B cell (primary cell): Measurements from ENCODE around the gene GFI1. TPM values are rescaled to one million over a fixed set of nuclear protein-coding genes. Genes with fewer than 3 reads are reported as not detected.

Source experiments
- ATAC-seq: fragments of 200-7000 bp; cut with Tn5 transposase; one replicate; pipeline ENCODE4 v1.10.0; 2021; ENCODE audit warnings: low read depth, mild to moderate bottlenecking, moderate number of reproducible peaks, moderate library complexity
- CTCF ChIA-PET: fragments of 350-600 bp; sonication (Branson Sonifier 250); formaldehyde crosslinking; loops from one replicate; lab custom pipeline; 2021; ENCODE audit warnings: antibody characterized with exemption, inconsistent platforms; lab: Charles Lee
- POLR2A ChIA-PET: fragments of 350-600 bp; sonication (Branson Sonifier 250); formaldehyde crosslinking; loops from one replicate; lab custom pipeline; 2021; ENCODE audit warnings: antibody characterized with exemption; lab: Charles Lee
- DNase-seq: peaks from one replicate; pipeline ENCODE4 v3.0.0; 2013
- H2AFZ ChIP-seq: 2 replicates; pipeline ENCODE4 v1.6.1; 2012; ENCODE audit warnings: mild to moderate bottlenecking, low read depth, low read length; ENCODE audit not compliant: insufficient read depth, poor library complexity, severe bottlenecking
- H3K27ac ChIP-seq, 2 donors: 1 replicate in 1 of 2; 2 replicates in 1 of 2; pipeline ENCODE4 v1.5.1; 2012 to 2013; ENCODE audit warnings: low read length in 2 of 2, mild to moderate bottlenecking in 2 of 2, moderate library complexity in 1 of 2
- H3K27me3 ChIP-seq, 4 experiments: fragments of 200-600 bp in 1 of 4; sonication (generic) in 1 of 4; replicated peaks in 1 of 4; 1 replicate in 2 of 4; 2 replicates in 2 of 4; pipeline versions ENCODE4 v1.6.1 to v1.7.0; 2013 to 2016; ENCODE audit warnings: low read length in 3 of 4, mild to moderate bottlenecking in 2 of 4, mixed read lengths in 1 of 4, moderate library complexity in 1 of 4; ENCODE audit not compliant: insufficient read depth in 4 of 4, control insufficient read depth in 3 of 4; ENCODE audit errors: control extremely low read depth in 1 of 4
- H3K36me3 ChIP-seq, 2 experiments: replicated peaks in 1 of 2; 1 replicate in 1 of 2; 2 replicates in 1 of 2; pipeline versions ENCODE4 v1.6.1 to v1.7.1; 2013; ENCODE audit warnings: low read length in 1 of 2; ENCODE audit not compliant: insufficient read depth in 2 of 2, control insufficient read depth in 1 of 2; ENCODE audit errors: control extremely low read depth in 1 of 2, extremely low read depth in 1 of 2
- H3K4me1 ChIP-seq, 2 donors: fragments of 200-600 bp in 1 of 2; sonication (generic) in 1 of 2; 1 replicate in 1 of 2; 2 replicates in 1 of 2; pipeline versions ENCODE4 v1.5.1 to v1.6.1; 2013 to 2017; ENCODE audit warnings: low read length in 2 of 2; ENCODE audit not compliant: control insufficient read depth in 2 of 2, insufficient read depth in 2 of 2
- H3K4me2 ChIP-seq: replicated peaks from 2 replicates; pipeline ENCODE3; 2012; ENCODE audit warnings: mild to moderate bottlenecking, low read depth, low read length; ENCODE audit not compliant: poor library complexity, severe bottlenecking
- H3K4me3 ChIP-seq, 5 experiments: fragments of 200-600 bp in 1 of 5; sonication (generic) in 1 of 5; 1 replicate in 3 of 5; 2 replicates in 2 of 5; pipeline versions ENCODE4 v1.5.1 to v1.7.0; 2011 to 2016; ENCODE audit warnings: low read length in 4 of 5, mild to moderate bottlenecking in 4 of 5, low read depth in 2 of 5, control low read depth in 1 of 5, moderate library complexity in 1 of 5; ENCODE audit not compliant: insufficient read depth in 1 of 5; ENCODE audit errors: control extremely low read depth in 1 of 5, extremely low read depth in 1 of 5
- H3K79me2 ChIP-seq: fragments of 200-600 bp; sonication (generic); one replicate; pipeline ENCODE4 v1.6.0; 2016; ENCODE audit warnings: low read length; ENCODE audit not compliant: control insufficient read depth, insufficient read depth
- H3K9ac ChIP-seq: fragments of 200-600 bp; sonication (generic); 2 replicates; pipeline ENCODE4 v1.6.1; 2017; ENCODE audit warnings: mild to moderate bottlenecking, low read length, moderate library complexity
- H3K9me3 ChIP-seq, 3 donors: one replicate each; pipeline versions ENCODE4 v1.6.1 to v1.7.1; 2013; ENCODE audit warnings: low read length in 2 of 3; ENCODE audit not compliant: control insufficient read depth in 2 of 3, insufficient read depth in 1 of 3; ENCODE audit errors: control extremely low read depth in 1 of 3
- H4K20me1 ChIP-seq: 2 replicates; pipeline ENCODE4 v1.6.0; 2012; ENCODE audit warnings: mild to moderate bottlenecking, low read length; ENCODE audit not compliant: insufficient read depth, control insufficient read depth, poor library complexity, severe bottlenecking
- H3K27ac Mint-ChIP-seq: one replicate; pipeline ENCODE4 v1.8.0; 2021; ENCODE audit warnings: mixed read lengths
- H3K27me3 Mint-ChIP-seq: one replicate; pipeline ENCODE4 v1.8.0; 2021; ENCODE audit warnings: mixed read lengths
- H3K4me1 Mint-ChIP-seq: one replicate; pipeline ENCODE4 v1.8.0; 2021; ENCODE audit warnings: mixed read lengths
- H3K4me3 Mint-ChIP-seq: one replicate; pipeline ENCODE4 v1.8.0; 2021; ENCODE audit warnings: mixed read lengths
- H3K9me3 Mint-ChIP-seq: one replicate; pipeline ENCODE4 v1.8.0; 2022; ENCODE audit warnings: mixed read lengths; ENCODE audit not compliant: insufficient read depth
- CTCF ChIP-seq: fragments of 200-600 bp; IDR thresholded peaks from one replicate; pipeline ENCODE4 v1.8.0; 2022; ENCODE audit warnings: antibody characterized with exemption, mild to moderate bottlenecking
- EZH2 ChIP-seq: IDR thresholded peaks from 2 replicates; pipeline ENCODE4 v1.6.1; 2012; ENCODE audit warnings: borderline replicate concordance, low read depth, mild to moderate bottlenecking, moderate library complexity, low read length; ENCODE audit not compliant: insufficient read depth, poor library complexity, severe bottlenecking
- WGBS: methylation state at CpG from one replicate; pipeline ENCODE4 v1.1.5; 2013; ENCODE audit warnings: missing lambda C conversion rate; ENCODE audit not compliant: insufficient coverage; 5-methylcytosine and 5-hydroxymethylcytosine counted together
- intact Hi-C: fragments of 100-400 bp; cut with micrococcal nuclease; formaldehyde crosslinking; loops from one replicate; pipeline ENCODE4 v1.10.0; 2022
- polyA plus RNA-seq: library from polyadenylated mRNA; depleted of rRNA; stranded (reverse); fragments of >200 nt; gene quantifications from 2 replicates; pipeline ENCODE4 v1.2.3, GENCODE V29; 2012
- total RNA-seq, 2 donors: library from RNA; stranded (reverse); fragments of 120-200 nt in 1 of 2; gene quantifications; 1 replicate in 1 of 2; 2 replicates in 1 of 2; pipeline versions ENCODE4 v1.2.3 to v1.2.4, GENCODE V29; 2013 to 2022

GFI1 gene
- total and polyA plus RNA-seq, 2 donors (not counting 1 experiment from before 2014, with no cell fraction given): 0.76 to 1.2 TPM

DNA sequence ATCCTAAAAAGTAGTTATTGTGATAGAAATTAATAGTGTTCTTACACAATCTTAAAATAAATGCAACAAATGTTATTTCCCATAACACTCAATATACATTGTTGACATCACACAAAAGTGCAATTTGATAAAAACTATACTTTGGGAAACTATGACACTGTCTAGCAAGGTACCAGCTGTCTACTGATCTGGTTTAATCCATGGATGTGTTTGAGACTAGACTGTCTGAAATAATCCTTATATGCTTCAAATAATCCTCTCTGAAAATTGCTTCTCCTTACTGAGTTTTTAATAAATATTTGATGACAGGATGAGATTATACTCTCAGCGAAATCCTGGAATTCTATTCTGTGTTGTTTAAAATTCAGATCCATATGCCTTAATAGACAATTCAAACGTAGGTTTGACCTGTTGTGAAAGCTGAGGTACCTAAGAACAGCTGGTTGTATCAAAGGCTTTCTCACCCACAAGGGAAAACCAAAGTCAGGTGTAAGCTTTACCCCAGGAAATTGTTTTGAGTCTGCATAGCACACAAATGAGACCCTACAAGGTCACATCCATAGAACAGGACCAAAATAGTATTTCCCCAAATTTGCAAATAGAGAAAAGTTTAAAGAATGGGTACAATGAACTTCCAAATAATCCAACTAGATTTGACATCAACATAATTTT, 8.8 kb upstream of the GFI1 start:
- H3K4me2 ChIP-seq: no peak overlapping the region
- ChIA-PET POLR2A (no interaction called here), CTCF (interaction anchor here (0.5 kb wide), 1 partner anchor 554 kb away, joined by 3 read pairs; no protein-coding TSS in a partner anchor)
- H4K20me1 ChIP-seq: no peaks in the 10 kb centered on the region
- TF ChIP-seq EZH2 (no peak), CTCF (no peak)
- H3K27ac ChIP-seq: no peak overlapping the region
- no CpG with 5 or more reads among the region's 2 CpGs for WGBS
- Mint-ChIP-seq H3K27me3 (no peaks in the 10 kb centered on the region), H3K4me1 (no peaks in the 10 kb centered on the region), H3K27ac (no peak overlapping the region), H3K4me3 (no peak overlapping the region), H3K9me3 (no peaks in the 10 kb centered on the region)
- no peaks in the 10 kb centered on the region for H3K4me1 ChIP-seq
- ATAC-seq (no peak), DNase-seq (no peak)
- no peak overlapping the region for H2AFZ ChIP-seq
- H3K36me3 ChIP-seq: no peaks in the 10 kb centered on the region
- H3K79me2 ChIP-seq: no peaks in the 10 kb centered on the region
- H3K9ac ChIP-seq: no peak overlapping the region
- intact Hi-C loops: no loop called here
- no peak overlapping the region for H3K4me3 ChIP-seq
- H3K27me3 ChIP-seq: no peaks in the 10 kb centered on the region
- H3K9me3 ChIP-seq: no peaks in the 10 kb centered on the region

- Histone ChIP-seq H2AFZ (no peak overlapping the region), H3K36me3 (no peaks in the 10 kb centered on the region), H3K27ac (no peak overlapping the region), H3K4me2 (no peak overlapping the region), H3K9ac (no peak overlapping the region), H4K20me1 (no peaks in the 10 kb centered on the region), H3K4me3 (no peak overlapping the region), H3K27me3 (no peaks in the 10 kb centered on the region), H3K4me1 (no peaks in the 10 kb centered on the region), H3K79me2 (no peaks in the 10 kb centered on the region), H3K9me3 (no peaks in the 10 kb centered on the region)
- ATAC-seq: no peak
- DNase-seq: no peak
- no peaks in the 10 kb centered on the region for H3K9me3 Mint-ChIP-seq
- ChIA-PET POLR2A (no interaction called here), CTCF (no interaction called here)
- WGBS: 100% methylated on average over 1 of the region's 4 CpGs
- TF ChIP-seq EZH2 (no peak), CTCF (no peak)
- no peak overlapping the region for H3K27ac Mint-ChIP-seq
- intact Hi-C loops: no loop called here
- H3K27me3 Mint-ChIP-seq: no peaks in the 10 kb centered on the region
- H3K4me3 Mint-ChIP-seq: no peak overlapping the region
- no peaks in the 10 kb centered on the region for H3K4me1 Mint-ChIP-seq
Measured at GRCh38 chr1:92494485-92495141, 7.9 kb upstream of the GFI1 start.
